Thyroid gland (tissue), 4 donors: ENCODE data around the gene TSPAN9. TPM values are rescaled to one million over a fixed set of nuclear protein-coding genes. Genes with fewer than 3 reads are reported as not detected.

ENCODE experiments used
- DNase-seq, 2 donors: peaks; one replicate each; pipeline ENCODE4 v3.0.0-alpha.2; 2019
- H3K27ac ChIP-seq, 3 donors: fragments of 200-600 bp; sonication (generic); 1 replicate in 2 of 3; 2 replicates in 1 of 3; pipeline ENCODE4 v1.5.1; 2016 to 2019; ENCODE audit warnings: mild to moderate bottlenecking in 1 of 3, moderate library complexity in 1 of 3
- H3K27me3 ChIP-seq: fragments of 200-600 bp; sonication (generic); one replicate; pipeline ENCODE4 v1.5.1; 2019
- H3K36me3 ChIP-seq, 2 donors: fragments of 200-600 bp; sonication (generic); one replicate each; pipeline ENCODE4 v1.5.1; 2016 to 2019
- H3K4me1 ChIP-seq, 2 donors: fragments of 200-600 bp; sonication (generic); one replicate each; pipeline ENCODE4 v1.5.1; 2017 to 2019
- H3K4me3 ChIP-seq, 3 donors: fragments of 200-600 bp; sonication (generic); replicated peaks in 1 of 3; 1 replicate in 2 of 3; 2 replicates in 1 of 3; pipeline ENCODE4 v1.5.1; 2016; ENCODE audit warnings: mild to moderate bottlenecking in 1 of 3
- H3K9me3 ChIP-seq: fragments of 200-600 bp; sonication (generic); one replicate; pipeline ENCODE4 v1.5.1; 2017
- POLR2A ChIP-seq, 2 donors: fragments of 450-650 bp; IDR thresholded peaks; one replicate each; pipeline ENCODE4 v1.6.1; 2017; ENCODE audit warnings: antibody characterized with exemption in 2 of 2, mild to moderate bottlenecking in 2 of 2, moderate library complexity in 1 of 2
- WGBS, 2 donors: methylation state at CpG; one replicate each; pipeline ENCODE4 v1.1.5; 2017; 5-methylcytosine and 5-hydroxymethylcytosine counted together
- intact Hi-C: fragments of 100-400 bp; cut with DNase I; formaldehyde crosslinking; loops from one replicate; pipeline ENCODE4 v1.15.1; 2023
- total RNA-seq, 4 donors: library from RNA; depleted of rRNA; stranded (reverse); fragments of >200 nt; gene quantifications; one replicate each; pipeline ENCODE4 v1.2.3, GENCODE V29; 2016
- TF ChIP-seq, protein P1 (sequence below), 6 experiments: fragments of 200-600 bp in 3 of 6; fragments of 450-650 bp in 3 of 6; sonication (generic) in 3 of 6; IDR thresholded peaks; one replicate each; pipeline ENCODE4 v1.5.1; 2016 to 2019; ENCODE audit warnings: antibody characterized with exemption in 6 of 6, mild to moderate bottlenecking in 2 of 6, inconsistent platforms in 1 of 6, moderate library complexity in 1 of 6

TSPAN9 gene
- total RNA-seq, 4 donors from 2014 or later, result 26.9 to 47.5 (median 33.2) TPM

DNA sequence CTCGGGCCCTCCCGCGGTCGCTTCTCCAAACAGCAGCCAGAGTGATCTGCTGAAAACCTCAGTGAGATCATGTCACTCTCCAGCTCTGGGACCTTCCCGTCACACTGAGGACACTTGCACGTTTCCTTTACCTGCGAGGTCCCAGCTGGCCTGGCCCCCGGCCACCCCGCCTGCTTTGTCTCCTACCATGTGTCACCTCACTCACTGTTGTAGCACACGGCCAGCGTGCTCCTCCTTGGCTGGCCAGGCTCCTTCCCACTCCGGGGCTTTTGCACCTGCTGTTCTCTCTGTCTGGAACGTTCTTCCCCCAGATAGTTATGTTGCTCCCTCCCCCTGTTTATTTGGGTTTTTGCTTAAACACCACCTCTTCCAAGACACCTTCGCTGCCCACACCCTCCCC, 199.0 kb downstream of the TSPAN9 start:
- H3K4me3 ChIP-seq, result no peak overlapping the region
- H3K27ac ChIP-seq, result no peak overlapping the region
- H3K9me3 ChIP-seq, result no peaks in the 10 kb centered on the region
- H3K4me1 ChIP-seq, result peaks cover 16 to 40% of the 10 kb centered on the region in 2 donors
- no peak for DNase-seq
- 93 to 95% methylated on average over 14 of the region's 14 CpGs for WGBS, 2 donors
- no peaks in the 10 kb centered on the region for H3K36me3 ChIP-seq
- no peaks in the 10 kb centered on the region for H3K27me3 ChIP-seq
- no peak for TF ChIP-seq POLR2A (IDR thresholded peaks at IDR 0.05)
- intact Hi-C loops, result loop anchor here (2.0 to 5.0 kb wide), 2 partner anchors 64 to 137 kb away; no protein-coding TSS in a partner anchor

DNA sequence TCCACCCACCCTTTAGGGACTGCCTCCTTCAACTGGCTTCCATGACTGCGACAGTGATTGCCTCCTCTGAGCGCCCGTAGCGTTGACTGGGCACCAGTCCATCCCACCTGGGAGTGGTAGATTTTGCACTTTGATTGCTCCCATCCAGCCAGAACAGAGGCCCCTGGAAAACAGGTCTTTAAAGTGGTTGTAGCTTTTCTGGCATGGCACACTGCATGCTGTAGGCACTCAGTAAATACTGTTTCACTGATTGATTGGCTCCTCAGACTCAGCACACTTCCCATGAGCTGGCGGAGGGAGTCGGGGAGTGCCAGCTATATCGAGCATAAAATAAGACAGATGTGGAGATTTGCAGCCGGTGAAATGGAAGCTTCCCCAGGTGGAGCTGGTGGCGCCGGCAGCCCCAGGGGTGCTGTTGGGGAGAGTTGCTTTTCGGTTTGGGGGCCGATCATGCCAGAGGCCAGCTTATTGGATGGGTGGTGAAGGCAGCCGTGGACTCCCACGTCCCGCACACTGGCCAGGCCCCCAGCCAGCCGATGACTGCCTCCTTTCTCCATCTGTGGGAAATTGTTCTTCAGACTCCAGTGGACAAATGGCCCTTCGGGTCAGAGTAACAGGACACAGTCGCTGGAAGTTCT, 200.2 kb downstream of the TSPAN9 start:
- intact Hi-C loops, result loop anchor here (2.0 to 5.0 kb wide), 2 partner anchors 65 to 139 kb away; no protein-coding TSS in a partner anchor
- 69 to 83% methylated on average over 17 to 18 of the region's 18 CpGs for WGBS, 2 donors
- H3K4me1 ChIP-seq, result peaks cover 26 to 52% of the 10 kb centered on the region in 2 donors
- no peaks in the 10 kb centered on the region for H3K36me3 ChIP-seq
- peak; percentile 57 to 64 for DNase-seq
- H3K27ac ChIP-seq, result no peak overlapping the region
- H3K27me3 ChIP-seq, result no peaks in the 10 kb centered on the region
- H3K4me3 ChIP-seq, result no peak overlapping the region
- H3K9me3 ChIP-seq, result no peaks in the 10 kb centered on the region
- TF ChIP-seq, protein P1, sequence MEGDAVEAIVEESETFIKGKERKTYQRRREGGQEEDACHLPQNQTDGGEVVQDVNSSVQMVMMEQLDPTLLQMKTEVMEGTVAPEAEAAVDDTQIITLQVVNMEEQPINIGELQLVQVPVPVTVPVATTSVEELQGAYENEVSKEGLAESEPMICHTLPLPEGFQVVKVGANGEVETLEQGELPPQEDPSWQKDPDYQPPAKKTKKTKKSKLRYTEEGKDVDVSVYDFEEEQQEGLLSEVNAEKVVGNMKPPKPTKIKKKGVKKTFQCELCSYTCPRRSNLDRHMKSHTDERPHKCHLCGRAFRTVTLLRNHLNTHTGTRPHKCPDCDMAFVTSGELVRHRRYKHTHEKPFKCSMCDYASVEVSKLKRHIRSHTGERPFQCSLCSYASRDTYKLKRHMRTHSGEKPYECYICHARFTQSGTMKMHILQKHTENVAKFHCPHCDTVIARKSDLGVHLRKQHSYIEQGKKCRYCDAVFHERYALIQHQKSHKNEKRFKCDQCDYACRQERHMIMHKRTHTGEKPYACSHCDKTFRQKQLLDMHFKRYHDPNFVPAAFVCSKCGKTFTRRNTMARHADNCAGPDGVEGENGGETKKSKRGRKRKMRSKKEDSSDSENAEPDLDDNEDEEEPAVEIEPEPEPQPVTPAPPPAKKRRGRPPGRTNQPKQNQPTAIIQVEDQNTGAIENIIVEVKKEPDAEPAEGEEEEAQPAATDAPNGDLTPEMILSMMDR (IDR thresholded peaks at IDR 0.05), result no peak
- no peak for TF ChIP-seq POLR2A (IDR thresholded peaks at IDR 0.05)

DNA sequence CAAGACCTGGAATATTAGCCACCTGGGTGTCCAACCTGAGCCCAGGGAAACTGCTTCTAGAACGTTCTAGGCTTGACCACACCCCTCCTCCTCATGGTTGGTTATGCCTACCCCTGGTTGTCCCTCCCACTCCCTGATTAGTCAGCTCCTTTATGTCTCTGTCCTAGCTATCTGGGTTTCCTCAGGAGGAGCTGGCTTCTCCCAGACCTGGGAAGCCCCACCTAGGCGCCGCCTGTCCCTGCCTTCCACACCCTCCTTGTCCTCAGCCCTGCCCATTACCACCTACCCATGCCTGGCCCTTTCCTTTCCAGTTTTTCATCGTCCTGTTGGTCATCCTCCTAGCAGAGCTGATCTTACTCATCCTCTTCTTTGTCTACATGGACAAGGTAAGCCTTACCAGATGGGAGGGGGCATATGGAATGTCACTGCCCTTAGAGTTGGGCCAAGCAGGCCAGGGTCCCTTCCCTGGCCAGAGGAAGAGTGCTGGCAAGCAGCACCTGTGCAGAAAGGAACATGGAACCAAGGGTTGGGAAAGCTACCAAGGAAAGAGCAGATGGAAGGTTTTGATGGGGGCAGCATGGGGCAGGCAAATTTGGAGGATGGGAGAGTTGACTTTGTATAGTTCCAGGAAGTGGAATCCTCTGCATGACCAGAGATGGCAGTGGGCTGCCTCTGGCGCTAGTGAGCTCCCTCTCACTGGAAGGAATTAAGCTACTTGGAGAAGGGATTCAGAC, 201.7 kb downstream of the TSPAN9 start:
- 86 to 92% methylated on average over 5 of the region's 5 CpGs for WGBS, 2 donors
- peaks cover 32 to 61% of the 10 kb centered on the region in 2 donors for H3K4me1 ChIP-seq
- intact Hi-C loops, result loop anchor here (5.0 kb wide), 1 partner anchor 67 kb away; no protein-coding TSS in a partner anchor
- H3K27me3 ChIP-seq, result no peaks in the 10 kb centered on the region
- no peak overlapping the region for H3K4me3 ChIP-seq
- no peaks in the 10 kb centered on the region for H3K36me3 ChIP-seq
- H3K9me3 ChIP-seq, result no peaks in the 10 kb centered on the region
- no peak for DNase-seq
- H3K27ac ChIP-seq, result peak overlapping the region in 1 of 3 donors; percentile 58
- no peak for TF ChIP-seq POLR2A (IDR thresholded peaks at IDR 0.05)
- TF ChIP-seq, protein P1 (IDR thresholded peaks at IDR 0.05), result no peak

DNA sequence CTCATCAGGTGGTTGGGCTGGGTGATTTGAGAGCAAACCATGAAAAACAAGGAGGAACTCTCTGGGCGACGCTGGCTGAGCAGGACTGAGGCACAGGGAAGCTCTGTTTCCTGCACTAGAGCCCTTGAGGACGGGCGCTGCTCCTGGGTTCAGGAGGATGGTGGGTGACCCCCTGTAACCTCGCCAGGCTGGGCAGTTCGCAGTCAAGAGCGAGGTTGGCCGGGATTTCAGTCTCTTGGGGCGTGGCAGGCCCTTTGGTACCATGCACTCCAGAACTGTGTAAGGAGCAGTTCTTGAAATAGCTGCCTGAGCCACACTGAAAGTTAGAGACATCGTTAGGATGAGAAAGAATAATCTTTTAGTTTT, 202.2 kb downstream of the TSPAN9 start:
- Histone ChIP-seq H3K27ac (no peak overlapping the region), H3K4me3 (no peak overlapping the region), H3K9me3 (no peaks in the 10 kb centered on the region), H3K4me1 (peaks cover 32 to 61% of the 10 kb centered on the region in 2 donors), H3K36me3 (no peaks in the 10 kb centered on the region), H3K27me3 (no peaks in the 10 kb centered on the region)
- intact Hi-C loops, result loop anchor here (5.0 kb wide), 1 partner anchor 67 kb away; no protein-coding TSS in a partner anchor
- TF ChIP-seq POLR2A (IDR thresholded peaks at IDR 0.05), result no peak
- WGBS, 2 donors, result 34 to 59% methylated on average over 10 of the region's 10 CpGs
- peak; percentile 67 to 80 for DNase-seq

DNA sequence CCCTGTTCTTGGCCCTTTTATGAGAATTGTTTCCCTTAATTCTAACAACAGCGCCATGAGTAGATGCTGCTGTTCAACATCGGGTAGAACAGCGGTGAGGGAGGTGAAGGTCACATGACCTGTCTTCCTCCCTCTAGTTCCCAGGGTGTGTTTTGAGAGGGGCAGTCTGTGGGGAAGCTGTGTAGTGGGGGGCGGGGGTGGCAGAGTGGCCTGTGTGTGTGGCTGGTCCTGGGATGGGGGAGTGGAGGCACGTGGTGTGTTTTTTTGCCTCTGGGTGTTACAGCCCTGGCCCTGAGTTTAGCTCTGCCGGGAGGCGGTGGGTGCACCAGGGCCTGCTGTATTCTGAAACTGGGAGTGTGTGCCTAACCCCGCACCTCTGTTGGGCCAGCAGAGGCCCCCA, 202.7 kb downstream of the TSPAN9 start:
- no peak for TF ChIP-seq POLR2A (IDR thresholded peaks at IDR 0.05)
- TF ChIP-seq, protein P1 (IDR thresholded peaks at IDR 0.05), result no peak
- Histone ChIP-seq H3K27me3 (no peaks in the 10 kb centered on the region), H3K27ac (no peak overlapping the region), H3K9me3 (no peaks in the 10 kb centered on the region), H3K36me3 (no peaks in the 10 kb centered on the region), H3K4me1 (peaks cover 32 to 61% of the 10 kb centered on the region in 2 donors), H3K4me3 (no peak overlapping the region)
- no peak for DNase-seq
- 67 to 82% methylated on average over 5 to 7 of the region's 8 CpGs for WGBS, 2 donors
- intact Hi-C loops, result loop anchor here (5.0 kb wide), 1 partner anchor 68 kb away; no protein-coding TSS in a partner anchor

DNA sequence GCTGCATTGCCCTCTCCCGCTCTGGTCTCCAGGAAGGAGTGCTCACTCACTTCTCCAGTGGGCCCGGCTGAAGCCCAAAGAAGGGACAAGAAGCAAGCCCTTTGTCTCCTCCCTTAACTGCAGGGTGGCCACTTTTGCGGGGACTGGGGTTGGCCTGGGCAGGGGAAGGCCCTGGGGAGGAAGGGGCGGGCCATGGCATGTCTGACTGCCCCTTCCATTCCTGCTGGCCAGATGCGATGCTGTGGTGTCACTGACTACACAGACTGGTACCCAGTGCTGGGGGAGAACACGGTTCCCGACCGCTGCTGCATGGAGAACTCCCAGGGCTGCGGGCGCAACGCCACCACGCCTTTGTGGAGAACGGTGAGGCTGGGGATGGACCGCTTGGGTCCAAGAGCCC, 203.8 kb downstream of the TSPAN9 start:
- no peaks in the 10 kb centered on the region for H3K9me3 ChIP-seq
- 94 to 99% methylated on average over 10 to 14 of the region's 14 CpGs for WGBS, 2 donors
- intact Hi-C loops, result no loop called here
- no peak for DNase-seq
- TF ChIP-seq, protein P1 (IDR thresholded peaks at IDR 0.05), result no peak
- TF ChIP-seq POLR2A (IDR thresholded peaks at IDR 0.05), result no peak
- H3K27ac ChIP-seq, result peak overlapping the region in 2 of 3 donors; percentile 54 to 74
- no peaks in the 10 kb centered on the region for H3K27me3 ChIP-seq
- no peaks in the 10 kb centered on the region for H3K36me3 ChIP-seq
- no peak overlapping the region for H3K4me3 ChIP-seq
- peaks cover 29 to 61% of the 10 kb centered on the region in 2 donors for H3K4me1 ChIP-seq
